ENCODE data around the gene FAM161A. TPM values are rescaled to one million over a fixed set of nuclear protein-coding genes. Genes with fewer than 3 reads are reported as not detected.

The FAM161A gene
- total RNA-seq, 1 donor from 2014 or later: 2.5 TPM

DNA sequence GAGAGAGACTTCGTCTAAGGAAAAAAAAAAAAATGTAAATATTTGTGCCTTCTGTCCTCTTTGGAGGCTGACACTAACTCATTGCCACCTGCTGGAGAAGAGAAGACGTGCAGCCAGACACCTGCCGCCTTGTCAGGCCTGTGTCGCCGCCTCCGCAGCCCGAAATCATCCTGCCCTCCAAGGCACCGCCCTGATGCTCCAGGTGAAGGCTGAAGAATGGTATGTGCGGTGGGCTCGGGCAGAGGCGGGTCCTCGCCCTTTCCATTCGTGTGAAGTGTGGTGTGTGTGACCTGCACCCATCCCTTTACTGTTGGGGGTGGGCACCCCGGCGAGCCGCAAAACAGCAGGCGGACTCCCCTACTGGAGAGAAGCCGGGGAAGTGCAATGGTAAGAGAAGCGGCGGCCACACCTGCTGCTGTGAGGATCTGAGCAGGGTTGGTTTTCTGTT is 60.4 kb downstream of the FAM161A start:
- ChIA-PET POLR2A (interaction anchor here (0.6 kb wide), 1 partner anchor 90 kb away, joined by 3 read pairs; no protein-coding TSS in a partner anchor), CTCF (interaction anchor here (0.6 to 1.9 kb wide), 3 partner anchors 10 to 367 kb away, joined by 3 to 4 read pairs (median 3); no protein-coding TSS in a partner anchor)
- Mint-ChIP-seq H3K4me1 (peaks cover 5% of the 10 kb centered on the region), H3K9me3 (no peaks in the 10 kb centered on the region), H3K27me3 (peaks cover 8% of the 10 kb centered on the region), H3K36me3 (ENCODE audit: low read depth) (no peaks in the 10 kb centered on the region), H3K27ac (no peak overlapping the region), H3K4me3 (peak overlapping the region; percentile 64)
- ATAC-seq (ENCODE audit: low read depth) (peak; percentile 98), DNase-seq (peak; percentile 44)
- TF ChIP-seq, protein P1, sequence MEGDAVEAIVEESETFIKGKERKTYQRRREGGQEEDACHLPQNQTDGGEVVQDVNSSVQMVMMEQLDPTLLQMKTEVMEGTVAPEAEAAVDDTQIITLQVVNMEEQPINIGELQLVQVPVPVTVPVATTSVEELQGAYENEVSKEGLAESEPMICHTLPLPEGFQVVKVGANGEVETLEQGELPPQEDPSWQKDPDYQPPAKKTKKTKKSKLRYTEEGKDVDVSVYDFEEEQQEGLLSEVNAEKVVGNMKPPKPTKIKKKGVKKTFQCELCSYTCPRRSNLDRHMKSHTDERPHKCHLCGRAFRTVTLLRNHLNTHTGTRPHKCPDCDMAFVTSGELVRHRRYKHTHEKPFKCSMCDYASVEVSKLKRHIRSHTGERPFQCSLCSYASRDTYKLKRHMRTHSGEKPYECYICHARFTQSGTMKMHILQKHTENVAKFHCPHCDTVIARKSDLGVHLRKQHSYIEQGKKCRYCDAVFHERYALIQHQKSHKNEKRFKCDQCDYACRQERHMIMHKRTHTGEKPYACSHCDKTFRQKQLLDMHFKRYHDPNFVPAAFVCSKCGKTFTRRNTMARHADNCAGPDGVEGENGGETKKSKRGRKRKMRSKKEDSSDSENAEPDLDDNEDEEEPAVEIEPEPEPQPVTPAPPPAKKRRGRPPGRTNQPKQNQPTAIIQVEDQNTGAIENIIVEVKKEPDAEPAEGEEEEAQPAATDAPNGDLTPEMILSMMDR (IDR thresholded peaks at IDR 0.05): no peak
- intact Hi-C loops (cut with micrococcal nuclease): loop anchor here (1.0 to 2.0 kb wide), 4 partner anchors 29 to 367 kb away; partner anchors contain the start of gene XPO1

- intact Hi-C loops (cut with micrococcal nuclease): loop anchor here (2.0 kb wide), 1 partner anchor 254 kb away; the partner anchor contains the start of gene XPO1
- CTCF ChIA-PET: interaction anchor here (0.9 to 1.9 kb wide), 2 partner anchors 9 to 366 kb away, joined by 3 to 4 read pairs; no protein-coding TSS in a partner anchor
- TF ChIP-seq, protein P1 (IDR thresholded peaks at IDR 0.05): no peak
- peaks cover 8% of the 10 kb centered on the region for H3K27me3 Mint-ChIP-seq
- H3K36me3 Mint-ChIP-seq (ENCODE audit: low read depth): no peaks in the 10 kb centered on the region
- peaks cover 5% of the 10 kb centered on the region for H3K4me1 Mint-ChIP-seq
- H3K9me3 Mint-ChIP-seq: no peaks in the 10 kb centered on the region
- H3K4me3 Mint-ChIP-seq: no peak overlapping the region
- DNase-seq: no peak
- no peak overlapping the region for H3K27ac Mint-ChIP-seq
- POLR2A ChIA-PET: interaction anchor here (0.6 kb wide), 1 partner anchor 89 kb away, joined by 3 read pairs; no protein-coding TSS in a partner anchor
- ATAC-seq (ENCODE audit: low read depth): no peak
These were observed 61.4 kb downstream of the FAM161A start for GRCh38 chr2:61792355-61792890.

- Mint-ChIP-seq H3K27ac (no peak overlapping the region), H3K4me1 (peaks cover 5% of the 10 kb centered on the region), H3K36me3 (ENCODE audit: low read depth) (no peaks in the 10 kb centered on the region), H3K27me3 (peaks cover 9% of the 10 kb centered on the region), H3K9me3 (no peaks in the 10 kb centered on the region), H3K4me3 (no peak overlapping the region)
- CTCF ChIA-PET: no interaction called here
- no peak for DNase-seq
- intact Hi-C loops (cut with micrococcal nuclease): no loop called here
- no peak for ATAC-seq (ENCODE audit: low read depth)
- POLR2A ChIA-PET: no interaction called here
- TF ChIP-seq, protein P1 (IDR thresholded peaks at IDR 0.05): no peak
These were observed 63.9 kb downstream of the FAM161A start for GRCh38 chr2:61789807-61790602.

DNA sequence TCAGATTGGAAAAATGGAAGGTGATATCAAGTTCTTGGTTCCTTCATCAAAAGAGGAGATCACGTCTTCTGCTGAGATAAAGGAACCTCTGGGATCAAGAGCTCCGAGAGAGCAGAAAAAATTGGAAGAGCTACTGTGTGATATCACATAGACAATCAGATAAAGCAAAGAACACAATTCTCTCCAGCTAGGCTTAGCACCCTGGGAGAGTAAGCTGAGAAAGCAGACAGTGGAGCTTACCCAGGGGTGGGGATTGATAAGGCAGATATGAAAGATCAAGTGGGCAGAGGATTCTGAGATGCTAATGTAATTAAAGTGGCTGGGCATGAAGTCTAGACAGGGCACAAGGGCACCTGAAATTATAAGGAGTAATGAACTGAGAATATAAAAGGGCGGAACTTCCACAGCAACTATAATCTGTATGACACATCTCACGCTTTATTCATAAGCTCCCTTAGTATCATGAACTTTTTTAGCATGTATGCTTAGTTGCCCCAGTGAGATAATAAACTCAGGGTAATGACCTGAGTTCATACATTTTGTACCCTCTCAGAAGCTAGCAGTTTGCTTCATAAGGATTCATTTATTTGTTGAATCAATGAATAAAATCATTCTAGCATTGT is 65.8 kb downstream of the FAM161A start:
- ChIA-PET POLR2A (no interaction called here), CTCF (no interaction called here)
- no peaks in the 10 kb centered on the region for H3K4me1 Mint-ChIP-seq
- DNase-seq: no peak
- TF ChIP-seq, protein P1 (IDR thresholded peaks at IDR 0.05): no peak
- no peaks in the 10 kb centered on the region for H3K9me3 Mint-ChIP-seq
- no peak overlapping the region for H3K4me3 Mint-ChIP-seq
- no peak overlapping the region for H3K27ac Mint-ChIP-seq
- intact Hi-C loops (cut with micrococcal nuclease): no loop called here
- no peaks in the 10 kb centered on the region for H3K36me3 Mint-ChIP-seq (ENCODE audit: low read depth)
- ATAC-seq (ENCODE audit: low read depth): no peak
- H3K27me3 Mint-ChIP-seq: peaks cover 6% of the 10 kb centered on the region

DNA sequence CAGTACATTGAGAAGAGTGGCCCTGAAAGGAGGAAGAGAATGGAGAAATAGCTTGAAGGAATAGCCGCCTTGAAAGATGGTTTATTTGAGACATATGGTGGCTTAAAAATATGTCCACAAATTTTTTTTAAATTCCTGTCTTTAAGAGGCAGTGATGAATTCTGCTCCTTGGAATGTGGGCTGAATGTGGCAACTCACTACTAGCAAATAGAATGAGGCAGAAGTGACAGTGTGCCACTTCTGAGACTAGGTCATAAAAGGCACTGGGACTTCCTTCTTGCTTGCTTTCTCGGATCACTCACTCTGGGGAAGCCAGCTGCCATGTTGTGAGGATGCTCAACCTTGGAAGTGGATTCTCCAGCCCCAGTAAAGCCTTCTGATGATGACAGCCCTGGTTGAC is 67.0 kb downstream of the FAM161A start:
- ATAC-seq (ENCODE audit: low read depth) (no peak), DNase-seq (no peak)
- peaks cover 6% of the 10 kb centered on the region for H3K27me3 Mint-ChIP-seq
- H3K4me1 Mint-ChIP-seq: no peaks in the 10 kb centered on the region
- H3K4me3 Mint-ChIP-seq: no peak overlapping the region
- intact Hi-C loops (cut with micrococcal nuclease): no loop called here
- POLR2A ChIA-PET: no interaction called here
- H3K27ac Mint-ChIP-seq: no peak overlapping the region
- no peaks in the 10 kb centered on the region for H3K36me3 Mint-ChIP-seq (ENCODE audit: low read depth)
- CTCF ChIA-PET: no interaction called here
- H3K9me3 Mint-ChIP-seq: no peaks in the 10 kb centered on the region
- TF ChIP-seq, protein P1 (IDR thresholded peaks at IDR 0.05): no peak
